ENCODE measurements around the gene AGMAT.

AGMAT gene

GRCh38 chr1:15616373-15617172, 31.7 kb upstream of the AGMAT start:
- Histone ChIP-seq H2BK120ac (ENCODE audit: insufficient read depth, low read length, poor library complexity) (peak overlapping the region; percentile 4), H4K8ac (ENCODE audit: low read depth, low read length) (peak overlapping the region; percentile 74), H3K79me2 (ENCODE audit: control insufficient read depth, insufficient read depth, low read length, poor library complexity) (peaks cover 6% of the 10 kb centered on the region), H2AFZ (ENCODE audit: insufficient read depth, low read length, poor library complexity) (peak overlapping the region; percentile 75), H3K4me2 (ENCODE audit: low read length) (peak overlapping the region; percentile 60), H3K4ac (ENCODE audit: low read depth, low read length) (no peak overlapping the region), H3K27me3 (ENCODE audit: insufficient read depth, low read length) (no peaks in the 10 kb centered on the region), H4K12ac (ENCODE audit: low read depth, low read length) (peak overlapping the region; percentile 27), H3K4me1 (ENCODE audit: control insufficient read depth in 1 of 2, insufficient read depth in 2 of 2, low read length in 2 of 2) (peaks cover 3 to 11% of the 10 kb centered on the region in 2 experiments), H3K18ac (ENCODE audit: low read length) (no peak overlapping the region), H3K79me1 (ENCODE audit: low read length) (peaks cover 12% of the 10 kb centered on the region), H3K4me3 (ENCODE audit: low read depth, low read length) (no peak overlapping the region), H3K36me3 (ENCODE audit: control insufficient read depth in 1 of 2, insufficient read depth in 2 of 2, low read length in 2 of 2) (no peaks in the 10 kb centered on the region), H3K23ac (ENCODE audit: low read length) (no peak overlapping the region), H3K27ac (ENCODE audit: low read depth, low read length) (peak overlapping the region; percentile 59), H3K14ac (ENCODE audit: low read length) (peak overlapping the region; percentile 24), H2AK5ac (ENCODE audit: low read length) (no peak overlapping the region), H3K9ac (ENCODE audit: low read length) (no peak overlapping the region), H3K9me3 (ENCODE audit: insufficient read depth, low read depth, low read length) (no peaks in the 10 kb centered on the region), H4K91ac (ENCODE audit: low read depth, low read length) (peak overlapping the region; percentile 81), H2BK5ac (ENCODE audit: low read depth, low read length, poor library complexity) (peak overlapping the region; percentile 51), H2BK12ac (ENCODE audit: low read length) (peak overlapping the region; percentile 28)
- no peak for DNase-seq
- WGBS (ENCODE audit: extremely low coverage, insufficient coverage, insufficient read length) = no CpG with 5 or more reads among the region's 16 CpGs

GRCh38 chr1:15610167-15610566, 25.3 kb upstream of the AGMAT start:
- H3K79me2 ChIP-seq (ENCODE audit: control insufficient read depth, insufficient read depth, low read length, poor library complexity) = no peaks in the 10 kb centered on the region
- no peak overlapping the region for H2AK5ac ChIP-seq (ENCODE audit: low read length)
- H4K91ac ChIP-seq (ENCODE audit: low read depth, low read length) = no peak overlapping the region
- no peaks in the 10 kb centered on the region for H3K36me3 ChIP-seq (ENCODE audit: control insufficient read depth in 1 of 2, insufficient read depth in 2 of 2, low read length in 2 of 2)
- no peak overlapping the region for H3K4me3 ChIP-seq (ENCODE audit: low read depth, low read length)
- H2BK5ac ChIP-seq (ENCODE audit: low read depth, low read length, poor library complexity) = no peak overlapping the region
- no peak overlapping the region for H2BK120ac ChIP-seq (ENCODE audit: insufficient read depth, low read length, poor library complexity)
- H3K4ac ChIP-seq (ENCODE audit: low read depth, low read length) = no peak overlapping the region
- no peak overlapping the region for H2AFZ ChIP-seq (ENCODE audit: insufficient read depth, low read length, poor library complexity)
- no peak overlapping the region for H3K9ac ChIP-seq (ENCODE audit: low read length)
- H3K27me3 ChIP-seq (ENCODE audit: insufficient read depth, low read length) = no peaks in the 10 kb centered on the region
- no CpG with 5 or more reads among the region's 4 CpGs for WGBS (ENCODE audit: extremely low coverage, insufficient coverage, insufficient read length)
- H3K27ac ChIP-seq (ENCODE audit: low read depth, low read length) = no peak overlapping the region
- H3K4me1 ChIP-seq (ENCODE audit: control insufficient read depth in 1 of 2, insufficient read depth in 2 of 2, low read length in 2 of 2) = no peaks in the 10 kb centered on the region
- H3K18ac ChIP-seq (ENCODE audit: low read length) = no peak overlapping the region
- no peak overlapping the region for H3K14ac ChIP-seq (ENCODE audit: low read length)
- no peak overlapping the region for H3K4me2 ChIP-seq (ENCODE audit: low read length)
- H2BK12ac ChIP-seq (ENCODE audit: low read length) = no peak overlapping the region
- H3K9me3 ChIP-seq (ENCODE audit: insufficient read depth, low read depth, low read length) = no peaks in the 10 kb centered on the region
- DNase-seq = no peak
- no peak overlapping the region for H4K8ac ChIP-seq (ENCODE audit: low read depth, low read length)
- H4K12ac ChIP-seq (ENCODE audit: low read depth, low read length) = no peak overlapping the region
- H3K23ac ChIP-seq (ENCODE audit: low read length) = no peak overlapping the region
- no peaks in the 10 kb centered on the region for H3K79me1 ChIP-seq (ENCODE audit: low read length)

DNA sequence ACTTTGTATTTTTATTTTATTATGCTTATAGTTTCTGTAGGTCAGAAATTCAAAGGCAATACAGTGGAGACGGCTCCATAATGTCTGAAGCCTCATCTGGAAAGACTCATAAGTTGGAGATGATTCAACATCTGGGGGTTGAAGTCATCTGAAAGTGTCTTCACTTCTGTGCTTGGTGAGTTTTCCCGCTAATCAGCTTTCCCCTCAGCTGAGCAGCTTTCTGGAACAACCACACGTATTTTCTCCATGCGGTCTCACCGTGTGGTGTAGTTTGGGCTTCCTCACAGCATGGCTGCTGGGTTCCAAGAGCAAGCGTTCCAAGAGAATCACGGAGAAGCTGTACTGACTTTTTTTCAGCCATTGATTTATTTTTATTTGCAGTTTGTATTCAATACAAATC, 24.8 kb upstream of the AGMAT start:
- Histone ChIP-seq H3K9me3 (ENCODE audit: insufficient read depth, low read depth, low read length) (no peaks in the 10 kb centered on the region), H4K91ac (ENCODE audit: low read depth, low read length) (no peak overlapping the region), H4K12ac (ENCODE audit: low read depth, low read length) (no peak overlapping the region), H2BK5ac (ENCODE audit: low read depth, low read length, poor library complexity) (no peak overlapping the region), H3K79me1 (ENCODE audit: low read length) (no peaks in the 10 kb centered on the region), H3K79me2 (ENCODE audit: control insufficient read depth, insufficient read depth, low read length, poor library complexity) (no peaks in the 10 kb centered on the region), H2AK5ac (ENCODE audit: low read length) (no peak overlapping the region), H4K8ac (ENCODE audit: low read depth, low read length) (no peak overlapping the region), H3K4me2 (ENCODE audit: low read length) (no peak overlapping the region), H3K4me1 (ENCODE audit: control insufficient read depth in 1 of 2, insufficient read depth in 2 of 2, low read length in 2 of 2) (no peaks in the 10 kb centered on the region), H2BK120ac (ENCODE audit: insufficient read depth, low read length, poor library complexity) (no peak overlapping the region), H3K4ac (ENCODE audit: low read depth, low read length) (no peak overlapping the region), H3K9ac (ENCODE audit: low read length) (no peak overlapping the region), H3K14ac (ENCODE audit: low read length) (no peak overlapping the region), H3K4me3 (ENCODE audit: low read depth, low read length) (no peak overlapping the region), H3K27ac (ENCODE audit: low read depth, low read length) (no peak overlapping the region), H2BK12ac (ENCODE audit: low read length) (no peak overlapping the region), H3K27me3 (ENCODE audit: insufficient read depth, low read length) (no peaks in the 10 kb centered on the region), H3K23ac (ENCODE audit: low read length) (no peak overlapping the region), H3K18ac (ENCODE audit: low read length) (no peak overlapping the region), H2AFZ (ENCODE audit: insufficient read depth, low read length, poor library complexity) (no peak overlapping the region), H3K36me3 (ENCODE audit: control insufficient read depth in 1 of 2, insufficient read depth in 2 of 2, low read length in 2 of 2) (no peaks in the 10 kb centered on the region)
- no peak for DNase-seq
- no CpG with 5 or more reads among the region's 7 CpGs for WGBS (ENCODE audit: extremely low coverage, insufficient coverage, insufficient read length)

- H2AK5ac ChIP-seq (ENCODE audit: low read length) = no peak overlapping the region
- H3K79me1 ChIP-seq (ENCODE audit: low read length) = peaks cover 2% of the 10 kb centered on the region
- WGBS (ENCODE audit: extremely low coverage, insufficient coverage, insufficient read length) = no CpG with 5 or more reads among the region's 11 CpGs
- peaks cover 2 to 3% of the 10 kb centered on the region in 2 experiments for H3K4me1 ChIP-seq (ENCODE audit: control insufficient read depth in 1 of 2, insufficient read depth in 2 of 2, low read length in 2 of 2)
- H2BK12ac ChIP-seq (ENCODE audit: low read length) = no peak overlapping the region
- no peak overlapping the region for H3K4me2 ChIP-seq (ENCODE audit: low read length)
- H3K23ac ChIP-seq (ENCODE audit: low read length) = no peak overlapping the region
- no peak overlapping the region for H2AFZ ChIP-seq (ENCODE audit: insufficient read depth, low read length, poor library complexity)
- H3K18ac ChIP-seq (ENCODE audit: low read length) = no peak overlapping the region
- no peak overlapping the region for H3K14ac ChIP-seq (ENCODE audit: low read length)
- no peak for DNase-seq
- no peaks in the 10 kb centered on the region for H3K27me3 ChIP-seq (ENCODE audit: insufficient read depth, low read length)
- no peak overlapping the region for H2BK120ac ChIP-seq (ENCODE audit: insufficient read depth, low read length, poor library complexity)
- no peak overlapping the region for H2BK5ac ChIP-seq (ENCODE audit: low read depth, low read length, poor library complexity)
- H3K36me3 ChIP-seq (ENCODE audit: control insufficient read depth in 1 of 2, insufficient read depth in 2 of 2, low read length in 2 of 2) = no peaks in the 10 kb centered on the region
- no peak overlapping the region for H3K4me3 ChIP-seq (ENCODE audit: low read depth, low read length)
- no peak overlapping the region for H4K12ac ChIP-seq (ENCODE audit: low read depth, low read length)
- no peaks in the 10 kb centered on the region for H3K79me2 ChIP-seq (ENCODE audit: control insufficient read depth, insufficient read depth, low read length, poor library complexity)
- H4K8ac ChIP-seq (ENCODE audit: low read depth, low read length) = no peak overlapping the region
- H3K9ac ChIP-seq (ENCODE audit: low read length) = no peak overlapping the region
- no peak overlapping the region for H3K4ac ChIP-seq (ENCODE audit: low read depth, low read length)
- H3K9me3 ChIP-seq (ENCODE audit: insufficient read depth, low read depth, low read length) = no peaks in the 10 kb centered on the region
- no peak overlapping the region for H4K91ac ChIP-seq (ENCODE audit: low read depth, low read length)
- H3K27ac ChIP-seq (ENCODE audit: low read depth, low read length) = no peak overlapping the region
Measured at GRCh38 chr1:15605398-15606383, 20.8 kb upstream of the AGMAT start.
